HFFc6 (cell line): ENCODE measurements around the gene NAV2. TPM values are rescaled to one million over a fixed set of nuclear protein-coding genes. Genes with fewer than 3 reads are reported as not detected.

Source experiments
- DNase-seq: peaks from one replicate; pipeline ENCODE4 v3.0.0-alpha.2; 2018
- H3K27ac Mint-ChIP-seq: 2 replicates; pipeline ENCODE4 v1.8.0; 2020; ENCODE audit warnings: mild to moderate bottlenecking, mixed read lengths
- H3K27me3 Mint-ChIP-seq: 2 replicates; pipeline ENCODE4 v1.8.0; 2021; ENCODE audit warnings: mild to moderate bottlenecking, moderate library complexity, mixed read lengths; ENCODE audit not compliant: insufficient read depth
- H3K36me3 Mint-ChIP-seq: 2 replicates; pipeline ENCODE4 v1.8.0; 2021; ENCODE audit warnings: low read depth, mixed read lengths
- H3K4me1 Mint-ChIP-seq: 2 replicates; pipeline ENCODE4 v1.8.0; 2020; ENCODE audit warnings: low read depth, mixed read lengths
- H3K4me3 Mint-ChIP-seq: 2 replicates; pipeline ENCODE4 v1.8.0; 2020; ENCODE audit warnings: mild to moderate bottlenecking, moderate library complexity, mixed read lengths
- H3K9me3 Mint-ChIP-seq: 2 replicates; pipeline ENCODE4 v1.8.0; 2020; ENCODE audit warnings: mild to moderate bottlenecking, mixed read lengths
- total RNA-seq, 6 experiments: library from RNA; stranded (reverse); fragmentation: NEBNext Ultra II Directional; extraction: Animal tissue kit (Norgen Biotek cat#: 25700); gene quantifications; 2 replicates in 1 of 6; 3 replicates in 5 of 6; pipeline ENCODE4 v1.2.3, GENCODE V29; 2021
- TF ChIP-seq, protein P1 (sequence below): fragments of 200-600 bp; sonication (generic); IDR thresholded peaks from 2 replicates; pipeline ENCODE4 v1.5.0; 2021; ENCODE audit warnings: antibody characterized with exemption, mild to moderate bottlenecking

The NAV2 gene
- total RNA-seq, 6 experiments from 2014 or later: 12.4 to 34.9 (median 31.8) TPM

DNA sequence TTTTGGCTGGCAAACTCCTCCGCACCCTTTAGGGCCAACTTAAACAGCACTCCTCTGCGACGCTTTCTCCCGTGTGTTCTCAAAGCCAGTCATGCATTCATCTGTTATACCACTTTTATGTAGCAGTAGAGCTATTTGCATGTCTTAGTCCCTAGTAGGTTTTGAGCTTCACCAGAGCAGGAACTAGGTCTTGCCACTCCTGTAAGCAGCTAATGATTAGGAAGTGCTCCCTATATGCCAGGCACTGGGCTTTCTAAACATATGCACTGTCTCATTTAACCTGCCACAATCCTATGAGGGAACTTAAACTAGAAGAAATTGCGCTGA lies 266.8 kb downstream of the NAV2 start:
- Mint-ChIP-seq H3K36me3 (peaks cover 14% of the 10 kb centered on the region; the same call in 1 of the 2 replicates), H3K4me3 (no peak overlapping the region; the same call in 1 of the 2 replicates), H3K27ac (peak overlapping the region; percentile 87), H3K27me3 (peaks cover 5% of the 10 kb centered on the region), H3K4me1 (peaks cover 34% of the 10 kb centered on the region), H3K9me3 (no peaks in the 10 kb centered on the region)
- TF ChIP-seq, protein P1, sequence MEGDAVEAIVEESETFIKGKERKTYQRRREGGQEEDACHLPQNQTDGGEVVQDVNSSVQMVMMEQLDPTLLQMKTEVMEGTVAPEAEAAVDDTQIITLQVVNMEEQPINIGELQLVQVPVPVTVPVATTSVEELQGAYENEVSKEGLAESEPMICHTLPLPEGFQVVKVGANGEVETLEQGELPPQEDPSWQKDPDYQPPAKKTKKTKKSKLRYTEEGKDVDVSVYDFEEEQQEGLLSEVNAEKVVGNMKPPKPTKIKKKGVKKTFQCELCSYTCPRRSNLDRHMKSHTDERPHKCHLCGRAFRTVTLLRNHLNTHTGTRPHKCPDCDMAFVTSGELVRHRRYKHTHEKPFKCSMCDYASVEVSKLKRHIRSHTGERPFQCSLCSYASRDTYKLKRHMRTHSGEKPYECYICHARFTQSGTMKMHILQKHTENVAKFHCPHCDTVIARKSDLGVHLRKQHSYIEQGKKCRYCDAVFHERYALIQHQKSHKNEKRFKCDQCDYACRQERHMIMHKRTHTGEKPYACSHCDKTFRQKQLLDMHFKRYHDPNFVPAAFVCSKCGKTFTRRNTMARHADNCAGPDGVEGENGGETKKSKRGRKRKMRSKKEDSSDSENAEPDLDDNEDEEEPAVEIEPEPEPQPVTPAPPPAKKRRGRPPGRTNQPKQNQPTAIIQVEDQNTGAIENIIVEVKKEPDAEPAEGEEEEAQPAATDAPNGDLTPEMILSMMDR: no peak
- no peak for DNase-seq

DNA sequence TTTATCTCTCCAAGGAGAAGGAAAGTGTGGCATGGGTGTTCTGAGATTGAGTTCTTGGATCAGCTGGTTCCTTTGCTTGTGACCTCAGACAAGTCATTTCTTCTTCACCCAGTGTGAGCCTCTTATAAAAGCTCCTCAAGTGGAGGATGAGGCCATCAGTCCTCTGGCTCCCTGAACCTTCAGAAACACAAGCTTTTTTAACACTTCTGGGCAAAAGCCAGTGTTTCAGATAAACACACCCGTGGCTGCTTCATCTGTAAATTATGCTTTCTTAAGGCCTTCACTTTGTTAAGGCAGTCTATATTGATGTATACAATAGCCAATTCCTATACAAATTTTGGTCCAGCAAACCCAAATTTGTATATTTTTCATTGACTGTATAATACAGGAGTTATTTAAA lies 267.8 kb downstream of the NAV2 start:
- peaks cover 41% of the 10 kb centered on the region for H3K4me1 Mint-ChIP-seq
- DNase-seq: no peak
- H3K36me3 Mint-ChIP-seq: peaks cover 23% of the 10 kb centered on the region; the same call in 1 of the 2 replicates
- no peak overlapping the region for H3K4me3 Mint-ChIP-seq
- TF ChIP-seq, protein P1: no peak
- no peaks in the 10 kb centered on the region for H3K9me3 Mint-ChIP-seq
- H3K27ac Mint-ChIP-seq: no peak overlapping the region
- peaks cover 5% of the 10 kb centered on the region for H3K27me3 Mint-ChIP-seq

DNA sequence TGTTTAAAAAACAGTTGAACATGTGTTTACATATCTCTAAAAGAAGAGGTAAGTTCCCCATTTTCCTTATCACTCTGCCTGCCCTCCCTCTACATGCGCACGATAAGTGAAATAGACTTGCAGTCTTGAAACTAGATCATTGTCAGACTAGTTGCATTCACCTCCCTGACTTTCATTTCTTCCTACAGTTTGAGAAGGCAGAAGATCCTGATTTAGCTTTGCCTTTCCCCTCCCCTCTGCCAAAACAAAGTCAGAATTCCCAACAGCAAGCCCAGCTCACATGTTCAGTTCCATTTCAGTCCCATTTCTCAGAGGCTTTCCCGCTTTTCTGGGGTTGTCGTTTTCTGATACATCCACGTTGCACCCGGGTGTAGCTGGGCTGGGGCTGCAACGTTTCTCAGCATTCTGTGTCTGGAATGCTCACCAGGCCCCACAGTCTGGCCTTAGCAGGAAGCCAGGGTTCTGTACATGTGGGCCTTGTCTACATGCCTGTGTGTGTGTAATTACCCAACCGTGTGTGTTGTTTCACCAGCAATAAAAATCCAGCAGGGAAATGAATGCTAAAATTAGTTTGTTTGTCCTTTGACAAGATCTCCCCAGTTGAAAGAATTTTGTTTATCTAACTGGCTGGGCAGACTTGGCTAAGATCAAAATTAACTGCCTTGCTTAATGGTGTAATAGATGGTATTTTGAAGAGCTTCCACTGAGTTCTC lies 268.5 kb downstream of the NAV2 start:
- peaks cover 5% of the 10 kb centered on the region for H3K27me3 Mint-ChIP-seq
- TF ChIP-seq, protein P1: no peak
- no peak overlapping the region; the same call in 1 of the 2 replicates for H3K4me3 Mint-ChIP-seq
- DNase-seq: peak; percentile 43
- H3K9me3 Mint-ChIP-seq: no peaks in the 10 kb centered on the region
- peaks cover 23% of the 10 kb centered on the region; the same call in 1 of the 2 replicates for H3K36me3 Mint-ChIP-seq
- H3K4me1 Mint-ChIP-seq: peaks cover 41% of the 10 kb centered on the region
- H3K27ac Mint-ChIP-seq: peak overlapping the region; percentile 61

DNA sequence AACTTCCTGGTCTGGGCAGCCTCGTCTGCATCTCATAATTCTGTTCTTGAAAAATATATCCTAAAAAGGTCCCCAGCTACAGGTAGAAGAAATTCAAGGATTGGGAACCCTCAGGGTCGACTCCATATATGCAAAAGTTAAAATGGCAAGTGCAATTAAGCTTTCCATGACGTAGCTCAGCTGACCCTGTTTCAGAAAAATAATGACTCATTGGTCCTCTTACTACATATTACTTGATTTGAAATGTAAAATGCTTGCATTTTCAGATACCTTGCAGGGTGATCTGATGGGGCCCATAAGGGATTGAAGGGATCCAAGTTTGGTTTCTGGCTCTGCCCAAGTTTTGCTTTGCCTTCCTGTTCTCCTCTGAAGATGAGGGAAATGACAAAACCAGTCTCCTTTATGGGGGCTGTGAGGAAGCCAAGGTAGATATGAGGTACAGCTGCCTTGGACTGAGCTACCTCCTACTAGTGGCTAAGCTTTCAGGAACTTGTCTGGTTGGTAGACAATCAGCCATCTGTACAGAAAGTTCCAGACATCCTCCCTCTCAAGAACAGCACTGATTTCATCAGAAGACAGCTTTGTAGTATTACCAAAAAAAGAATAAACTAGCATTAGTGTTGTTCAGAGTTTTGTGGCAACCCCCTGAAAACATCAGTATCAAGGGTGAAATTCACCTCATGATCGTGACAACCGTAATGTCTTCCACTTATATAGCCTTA lies 270.3 kb downstream of the NAV2 start:
- Mint-ChIP-seq H3K27ac (no peak overlapping the region), H3K27me3 (peaks cover 3% of the 10 kb centered on the region; the same call in 1 of the 2 replicates), H3K9me3 (no peaks in the 10 kb centered on the region), H3K36me3 (peaks cover 24% of the 10 kb centered on the region; the same call in 1 of the 2 replicates), H3K4me1 (peaks cover 49% of the 10 kb centered on the region), H3K4me3 (no peak overlapping the region)
- no peak for DNase-seq
- TF ChIP-seq, protein P1: no peak

DNA sequence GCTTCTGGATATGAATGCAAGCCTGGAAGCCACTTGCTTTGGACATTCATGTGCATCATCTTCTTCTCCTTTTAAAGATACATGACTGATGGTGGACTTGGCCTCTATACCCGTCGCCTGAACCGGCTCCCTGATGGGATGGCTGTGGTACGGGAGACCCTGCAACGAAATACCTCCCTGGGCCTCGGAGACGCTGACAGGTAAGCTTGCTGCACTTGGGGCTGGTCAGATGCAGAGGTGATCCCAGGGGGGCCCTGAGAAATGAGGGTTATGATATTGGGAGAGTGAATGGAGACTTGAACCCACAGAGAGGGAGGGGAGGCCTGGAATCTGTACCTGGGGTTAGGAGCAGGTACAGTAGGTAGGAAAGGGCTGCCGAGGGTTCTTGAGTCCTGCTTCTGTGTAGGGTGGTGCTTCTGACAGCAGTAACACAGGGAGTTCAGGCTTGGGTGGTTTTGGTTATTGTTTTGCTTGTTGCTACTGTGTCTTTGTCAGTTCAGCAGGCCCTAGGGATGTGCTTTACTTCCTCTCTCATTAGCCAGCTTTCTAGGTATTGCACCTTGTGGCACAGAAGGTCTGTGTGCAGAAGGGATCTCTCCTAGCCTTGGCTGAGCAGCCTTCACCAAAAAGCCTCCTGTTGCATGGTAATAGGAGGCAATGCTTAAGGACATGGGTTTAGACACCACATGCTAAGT lies 271.6 kb downstream of the NAV2 start:
- Mint-ChIP-seq H3K9me3 (no peaks in the 10 kb centered on the region), H3K27me3 (peaks cover 3% of the 10 kb centered on the region; the same call in 1 of the 2 replicates), H3K4me3 (no peak overlapping the region), H3K36me3 (peaks cover 21% of the 10 kb centered on the region), H3K27ac (no peak overlapping the region), H3K4me1 (peaks cover 49% of the 10 kb centered on the region)
- no peak for DNase-seq
- TF ChIP-seq, protein P1: no peak
